ENCODE measurements around the gene ARID5A.

ARID5A gene

GRCh38 chr2:96506907-96507240 is 29.7 kb upstream of the ARID5A start:
- DNase-seq, result no peak

- peak; percentile 55 for DNase-seq
These were observed 28.5 kb upstream of the ARID5A start for GRCh38 chr2:96507957-96508520.

GRCh38 chr2:96508521-96509113 is 27.9 kb upstream of the ARID5A start:
- DNase-seq, result no peak

- DNase-seq, result peak; percentile 83
These were observed 27.3 kb upstream of the ARID5A start for GRCh38 chr2:96509114-96509846.

- no peak for DNase-seq
These were observed 26.7 kb upstream of the ARID5A start for GRCh38 chr2:96509847-96510230.

- DNase-seq, result no peak
These were observed 25.5 kb upstream of the ARID5A start for GRCh38 chr2:96510931-96511595.

GRCh38 chr2:96511851-96512250 is 24.7 kb upstream of the ARID5A start:
- DNase-seq, result no peak

- DNase-seq, result no peak
These were observed 24.2 kb upstream of the ARID5A start for GRCh38 chr2:96512341-96512740.

- DNase-seq, result no peak
These were observed 22.0 kb upstream of the ARID5A start for GRCh38 chr2:96514521-96514920.

- DNase-seq, result no peak
These were observed 19.5 kb upstream of the ARID5A start for GRCh38 chr2:96517079-96517478.

GRCh38 chr2:96520231-96520630 is 16.3 kb upstream of the ARID5A start:
- no peak for DNase-seq

- no peak for DNase-seq
These were observed 15.9 kb upstream of the ARID5A start for GRCh38 chr2:96520697-96521096.

GRCh38 chr2:96521219-96521618 is 15.3 kb upstream of the ARID5A start:
- no peak for DNase-seq

GRCh38 chr2:96522304-96523203 is 14.0 kb upstream of the ARID5A start:
- DNase-seq, result no peak

GRCh38 chr2:96523659-96524481 is 12.7 kb upstream of the ARID5A start:
- DNase-seq, result peak; percentile 38

- DNase-seq, result no peak
These were observed 11.9 kb upstream of the ARID5A start for GRCh38 chr2:96524482-96525210.

GRCh38 chr2:96525211-96525507 is 11.4 kb upstream of the ARID5A start:
- no peak for DNase-seq

- no peak for DNase-seq
These were observed 10.4 kb upstream of the ARID5A start for GRCh38 chr2:96526101-96526591.

- DNase-seq, result no peak
These were observed 9.8 kb upstream of the ARID5A start for GRCh38 chr2:96526615-96527285.

GRCh38 chr2:96527286-96528005 is 9.1 kb upstream of the ARID5A start:
- peak; percentile 47 for DNase-seq
